ENCODE data around the gene COL28A1. TPM values are rescaled to one million over a fixed set of nuclear protein-coding genes. Genes with fewer than 3 reads are reported as not detected.

The COL28A1 gene
- total RNA-seq, 1 experiment from 2014 or later: 1.3 TPM

DNA sequence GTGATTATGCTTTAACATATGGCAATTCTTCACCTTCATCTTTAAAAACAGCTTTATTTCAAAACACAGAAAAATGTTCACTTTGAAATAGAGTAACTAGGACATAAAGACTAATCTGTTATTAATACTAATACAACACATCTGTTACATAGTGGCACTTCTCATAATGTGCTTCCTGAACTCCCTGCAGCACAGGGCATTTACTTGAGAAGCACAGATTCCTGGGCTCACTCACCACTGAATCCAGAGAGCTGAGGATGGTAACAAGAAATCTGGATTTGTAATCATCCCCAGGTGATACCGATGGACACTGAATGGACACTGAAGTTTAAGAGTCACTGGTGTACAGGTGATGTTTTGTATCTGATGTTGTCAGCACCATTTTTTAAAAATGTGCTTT lies 96.1 kb downstream of the COL28A1 start:
- Mint-ChIP-seq H3K27me3 (ENCODE audit: unreplicated experiment) (no peaks in the 10 kb centered on the region), H3K4me3 (ENCODE audit: low read depth, unreplicated experiment) (no peak overlapping the region), H3K27ac (ENCODE audit: unreplicated experiment) (no peak overlapping the region), H3K36me3 (ENCODE audit: insufficient read depth, unreplicated experiment) (no peaks in the 10 kb centered on the region), H3K4me1 (ENCODE audit: low read depth, unreplicated experiment) (peaks cover 7% of the 10 kb centered on the region), H3K9me3 (ENCODE audit: low read depth, unreplicated experiment) (peaks cover 4% of the 10 kb centered on the region)
- DNase-seq: no peak
- TF ChIP-seq, protein P1, sequence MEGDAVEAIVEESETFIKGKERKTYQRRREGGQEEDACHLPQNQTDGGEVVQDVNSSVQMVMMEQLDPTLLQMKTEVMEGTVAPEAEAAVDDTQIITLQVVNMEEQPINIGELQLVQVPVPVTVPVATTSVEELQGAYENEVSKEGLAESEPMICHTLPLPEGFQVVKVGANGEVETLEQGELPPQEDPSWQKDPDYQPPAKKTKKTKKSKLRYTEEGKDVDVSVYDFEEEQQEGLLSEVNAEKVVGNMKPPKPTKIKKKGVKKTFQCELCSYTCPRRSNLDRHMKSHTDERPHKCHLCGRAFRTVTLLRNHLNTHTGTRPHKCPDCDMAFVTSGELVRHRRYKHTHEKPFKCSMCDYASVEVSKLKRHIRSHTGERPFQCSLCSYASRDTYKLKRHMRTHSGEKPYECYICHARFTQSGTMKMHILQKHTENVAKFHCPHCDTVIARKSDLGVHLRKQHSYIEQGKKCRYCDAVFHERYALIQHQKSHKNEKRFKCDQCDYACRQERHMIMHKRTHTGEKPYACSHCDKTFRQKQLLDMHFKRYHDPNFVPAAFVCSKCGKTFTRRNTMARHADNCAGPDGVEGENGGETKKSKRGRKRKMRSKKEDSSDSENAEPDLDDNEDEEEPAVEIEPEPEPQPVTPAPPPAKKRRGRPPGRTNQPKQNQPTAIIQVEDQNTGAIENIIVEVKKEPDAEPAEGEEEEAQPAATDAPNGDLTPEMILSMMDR (IDR thresholded peaks at IDR 0.05; ENCODE audit: unreplicated experiment): no peak
- BruUV-seq (replicated peaks): no TSS peak
- intact Hi-C loops (cut with micrococcal nuclease; ENCODE audit: unreplicated experiment): no loop called here
- CTCF ChIA-PET: interaction anchor here (1.3 kb wide), 1 partner anchor 23 kb away, joined by 5 read pairs; no protein-coding TSS in a partner anchor

- Mint-ChIP-seq H3K9me3 (ENCODE audit: low read depth, unreplicated experiment) (peaks cover 4% of the 10 kb centered on the region), H3K4me1 (ENCODE audit: low read depth, unreplicated experiment) (peaks cover 7% of the 10 kb centered on the region), H3K27ac (ENCODE audit: unreplicated experiment) (no peak overlapping the region), H3K36me3 (ENCODE audit: insufficient read depth, unreplicated experiment) (no peaks in the 10 kb centered on the region), H3K27me3 (ENCODE audit: unreplicated experiment) (no peaks in the 10 kb centered on the region), H3K4me3 (ENCODE audit: low read depth, unreplicated experiment) (no peak overlapping the region)
- CTCF ChIA-PET: interaction anchor here (0.6 to 1.5 kb wide), 4 partner anchors 10 to 85 kb away, joined by 4 to 8 read pairs (median 5); no protein-coding TSS in a partner anchor
- TF ChIP-seq, protein P1 (IDR thresholded peaks at IDR 0.05; ENCODE audit: unreplicated experiment): no peak
- BruUV-seq (replicated peaks): no TSS peak
- DNase-seq: no peak
- intact Hi-C loops (cut with micrococcal nuclease; ENCODE audit: unreplicated experiment): no loop called here
Observed at GRCh38 chr7:7438851-7439250, 96.8 kb downstream of the COL28A1 start.

GRCh38 chr7:7435978-7436377 lies 99.7 kb downstream of the COL28A1 start:
- Mint-ChIP-seq H3K27ac (ENCODE audit: unreplicated experiment) (no peak overlapping the region), H3K27me3 (ENCODE audit: unreplicated experiment) (no peaks in the 10 kb centered on the region), H3K9me3 (ENCODE audit: low read depth, unreplicated experiment) (no peaks in the 10 kb centered on the region), H3K4me1 (ENCODE audit: low read depth, unreplicated experiment) (peaks cover 7% of the 10 kb centered on the region), H3K4me3 (ENCODE audit: low read depth, unreplicated experiment) (no peak overlapping the region), H3K36me3 (ENCODE audit: insufficient read depth, unreplicated experiment) (no peaks in the 10 kb centered on the region)
- TF ChIP-seq, protein P1 (IDR thresholded peaks at IDR 0.05; ENCODE audit: unreplicated experiment): no peak
- no TSS peak for BruUV-seq (replicated peaks)
- intact Hi-C loops (cut with micrococcal nuclease; ENCODE audit: unreplicated experiment): no loop called here
- CTCF ChIA-PET: no interaction called here
- DNase-seq: no peak

GRCh38 chr7:7434329-7434728 lies 101.3 kb downstream of the COL28A1 start:
- CTCF ChIA-PET: interaction anchor here (1.2 to 1.8 kb wide), 2 partner anchors 18 to 137 kb away, joined by 6 to 7 read pairs; no protein-coding TSS in a partner anchor
- H3K4me3 Mint-ChIP-seq (ENCODE audit: low read depth, unreplicated experiment): no peak overlapping the region
- TF ChIP-seq, protein P1 (IDR thresholded peaks at IDR 0.05; ENCODE audit: unreplicated experiment): no peak
- no peak overlapping the region for H3K27ac Mint-ChIP-seq (ENCODE audit: unreplicated experiment)
- H3K4me1 Mint-ChIP-seq (ENCODE audit: low read depth, unreplicated experiment): peaks cover 7% of the 10 kb centered on the region
- no peaks in the 10 kb centered on the region for H3K27me3 Mint-ChIP-seq (ENCODE audit: unreplicated experiment)
- no peaks in the 10 kb centered on the region for H3K9me3 Mint-ChIP-seq (ENCODE audit: low read depth, unreplicated experiment)
- no peak for DNase-seq
- intact Hi-C loops (cut with micrococcal nuclease; ENCODE audit: unreplicated experiment): no loop called here
- no TSS peak for BruUV-seq (replicated peaks)
- H3K36me3 Mint-ChIP-seq (ENCODE audit: insufficient read depth, unreplicated experiment): no peaks in the 10 kb centered on the region
